ENCODE data around the gene PLA2G4A. TPM values are rescaled to one million over a fixed set of nuclear protein-coding genes. Genes with fewer than 3 reads are reported as not detected.

PLA2G4A gene
- total RNA-seq, 5 donors from 2014 or later (not counting 1 experiment from before 2014, with no cell fraction given) = 0.35 TPM; not detected in 4

GRCh38 chr1:186864296-186864695 lies 35.5 kb downstream of the PLA2G4A start:
- Mint-ChIP-seq H3K4me3 (no peak overlapping the region), H3K27ac (no peak overlapping the region), H3K4me1 (peaks cover 0 to 4% (median 3%) of the 10 kb centered on the region in 3 donors), H3K36me3 (no peaks in the 10 kb centered on the region), H3K27me3 (no peaks in the 10 kb centered on the region), H3K9me3 (no peaks in the 10 kb centered on the region)
- ChIA-PET CTCF (interaction anchor here in 1 of 2 donors (0.7 kb wide), 1 partner anchor 17 kb away, joined by 3 read pairs; no protein-coding TSS in a partner anchor), POLR2A (no interaction called here)
- Histone ChIP-seq H3K9me3 (no peaks in the 10 kb centered on the region), H3K27ac (ENCODE audit: low read length) (no peak overlapping the region), H3K4me3 (ENCODE audit: control insufficient read depth in 1 of 2, extremely low read depth in 1 of 2, low read length in 1 of 2) (no peak overlapping the region), H3K36me3 (ENCODE audit: control insufficient read depth in 2 of 2, extremely low read depth in 1 of 2, insufficient read depth in 1 of 2, low read length in 1 of 2) (no peaks in the 10 kb centered on the region), H3K27me3 (replicated peaks in 1 of 2; ENCODE audit: control insufficient read depth in 2 of 2, extremely low read depth in 1 of 2, insufficient read depth in 2 of 2, low read length in 1 of 2) (no peaks in the 10 kb centered on the region), H3K4me1 (ENCODE audit: control insufficient read depth in 1 of 2, extremely low read depth in 1 of 2, insufficient read depth in 2 of 2, low read length in 2 of 2) (no peaks in the 10 kb centered on the region)
- no peak for ATAC-seq (replicated peaks in 1 of 4)
- no CpG with 5 or more reads among the region's 1 CpG for WGBS (ENCODE audit: insufficient coverage)
- no peak for DNase-seq

DNA sequence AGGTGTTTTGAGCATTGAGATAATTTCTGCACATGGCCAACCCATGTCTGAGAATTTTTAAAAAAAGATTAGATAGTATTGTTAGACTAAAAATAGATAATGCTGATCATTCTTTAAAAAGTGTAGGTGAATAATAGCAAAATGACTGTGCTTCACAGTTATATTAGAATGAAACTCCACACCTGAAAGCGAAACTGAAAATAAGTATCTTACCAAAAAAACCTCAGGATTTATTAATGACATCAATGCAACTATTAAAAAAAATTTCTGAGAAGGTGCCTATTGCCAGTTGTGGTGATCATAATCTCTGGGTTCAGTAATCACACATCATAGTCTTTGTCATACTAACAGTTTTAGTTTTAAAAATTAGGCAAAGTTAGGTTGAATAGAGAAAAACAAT lies 36.5 kb downstream of the PLA2G4A start:
- DNase-seq = no peak
- H3K4me3 Mint-ChIP-seq = no peak overlapping the region
- no peaks in the 10 kb centered on the region for H3K27me3 ChIP-seq (replicated peaks in 1 of 2; ENCODE audit: control insufficient read depth in 2 of 2, extremely low read depth in 1 of 2, insufficient read depth in 2 of 2, low read length in 1 of 2)
- ATAC-seq (replicated peaks in 1 of 4) = no peak
- no peaks in the 10 kb centered on the region for H3K9me3 ChIP-seq
- H3K4me1 ChIP-seq (ENCODE audit: control insufficient read depth in 1 of 2, extremely low read depth in 1 of 2, insufficient read depth in 2 of 2, low read length in 2 of 2) = peaks cover 0 to 3% of the 10 kb centered on the region in 2 experiments
- H3K27ac ChIP-seq (ENCODE audit: low read length) = no peak overlapping the region
- H3K4me1 Mint-ChIP-seq = peaks cover 0 to 4% (median 3%) of the 10 kb centered on the region in 3 donors
- WGBS (ENCODE audit: insufficient coverage) = no CpG with 5 or more reads among the region's 1 CpG
- ChIA-PET CTCF (no interaction called here), POLR2A (no interaction called here)
- no peaks in the 10 kb centered on the region for H3K36me3 Mint-ChIP-seq
- H3K27me3 Mint-ChIP-seq = peaks cover 0 to 3% of the 10 kb centered on the region in 2 donors
- no peaks in the 10 kb centered on the region for H3K9me3 Mint-ChIP-seq
- no peak overlapping the region for H3K4me3 ChIP-seq (ENCODE audit: control insufficient read depth in 1 of 2, extremely low read depth in 1 of 2, low read length in 1 of 2)
- H3K27ac Mint-ChIP-seq = no peak overlapping the region
- no peaks in the 10 kb centered on the region for H3K36me3 ChIP-seq (ENCODE audit: control insufficient read depth in 2 of 2, extremely low read depth in 1 of 2, insufficient read depth in 1 of 2, low read length in 1 of 2)

GRCh38 chr1:186865857-186866256 lies 37.1 kb downstream of the PLA2G4A start:
- peaks cover 0 to 3% of the 10 kb centered on the region in 2 experiments for H3K4me1 ChIP-seq (ENCODE audit: control insufficient read depth in 1 of 2, extremely low read depth in 1 of 2, insufficient read depth in 2 of 2, low read length in 2 of 2)
- H3K27me3 Mint-ChIP-seq = peaks cover 0 to 3% of the 10 kb centered on the region in 2 donors
- H3K27ac Mint-ChIP-seq = no peak overlapping the region
- no peak overlapping the region for H3K27ac ChIP-seq (ENCODE audit: low read length)
- H3K4me1 Mint-ChIP-seq = peaks cover 0 to 4% (median 3%) of the 10 kb centered on the region in 3 donors
- H3K27me3 ChIP-seq (replicated peaks in 1 of 2; ENCODE audit: control insufficient read depth in 2 of 2, extremely low read depth in 1 of 2, insufficient read depth in 2 of 2, low read length in 1 of 2) = no peaks in the 10 kb centered on the region
- no peak overlapping the region for H3K4me3 Mint-ChIP-seq
- CTCF ChIA-PET = no interaction called here
- no peaks in the 10 kb centered on the region for H3K36me3 ChIP-seq (ENCODE audit: control insufficient read depth in 2 of 2, extremely low read depth in 1 of 2, insufficient read depth in 1 of 2, low read length in 1 of 2)
- ATAC-seq (replicated peaks in 1 of 4) (no peak), DNase-seq (no peak)
- no peaks in the 10 kb centered on the region for H3K36me3 Mint-ChIP-seq
- H3K9me3 Mint-ChIP-seq = no peaks in the 10 kb centered on the region
- no peaks in the 10 kb centered on the region for H3K9me3 ChIP-seq
- H3K4me3 ChIP-seq (ENCODE audit: control insufficient read depth in 1 of 2, extremely low read depth in 1 of 2, low read length in 1 of 2) = no peak overlapping the region
- POLR2A ChIA-PET = no interaction called here
- WGBS (ENCODE audit: insufficient coverage) = no CpG with 5 or more reads among the region's 3 CpGs

DNA sequence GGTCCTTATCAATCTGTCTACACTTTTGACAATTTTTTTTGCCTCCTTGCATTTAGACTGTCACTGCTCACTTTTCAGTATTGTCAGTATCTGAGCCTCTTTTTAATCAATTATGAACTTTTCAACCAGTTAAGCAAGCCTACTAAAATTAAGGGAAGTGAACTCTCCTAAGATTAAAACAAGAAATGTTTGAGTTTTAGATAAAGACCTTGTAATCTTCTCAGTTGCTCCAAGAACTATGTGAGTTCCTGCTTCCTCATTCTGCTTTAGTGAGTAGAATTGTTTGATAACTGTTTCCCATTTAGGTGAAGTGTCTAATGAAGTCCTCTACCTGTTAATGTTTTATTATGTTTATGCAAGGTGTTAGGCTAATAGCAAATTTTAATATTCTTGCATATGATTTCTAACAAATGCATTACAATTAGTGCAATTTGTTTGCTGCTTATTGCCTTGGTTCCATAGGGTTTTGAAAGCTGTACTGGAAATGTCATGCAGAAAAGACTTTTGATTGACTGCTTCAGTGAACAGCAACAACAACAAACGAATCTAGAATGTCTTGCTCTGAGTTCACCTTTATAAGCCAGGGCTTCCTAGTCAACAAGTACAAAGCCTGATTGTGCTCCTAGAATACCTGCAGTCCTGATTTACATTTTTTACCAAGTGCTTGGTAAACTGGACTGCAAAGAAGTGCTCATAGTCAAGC lies 40.9 kb downstream of the PLA2G4A start:
- ChIA-PET CTCF (no interaction called here), POLR2A (no interaction called here)
- Histone ChIP-seq H3K27ac (ENCODE audit: low read length) (no peak overlapping the region), H3K27me3 (replicated peaks in 1 of 2; ENCODE audit: control insufficient read depth in 2 of 2, extremely low read depth in 1 of 2, insufficient read depth in 2 of 2, low read length in 1 of 2) (no peaks in the 10 kb centered on the region), H3K4me1 (ENCODE audit: control insufficient read depth in 1 of 2, extremely low read depth in 1 of 2, insufficient read depth in 2 of 2, low read length in 2 of 2) (peaks cover 0 to 3% of the 10 kb centered on the region in 2 experiments), H3K4me3 (ENCODE audit: control insufficient read depth in 1 of 2, extremely low read depth in 1 of 2, low read length in 1 of 2) (no peak overlapping the region), H3K9me3 (no peaks in the 10 kb centered on the region), H3K36me3 (ENCODE audit: control insufficient read depth in 2 of 2, extremely low read depth in 1 of 2, insufficient read depth in 1 of 2, low read length in 1 of 2) (no peaks in the 10 kb centered on the region)
- Mint-ChIP-seq H3K9me3 (no peaks in the 10 kb centered on the region), H3K4me3 (no peak overlapping the region), H3K27ac (no peak overlapping the region), H3K4me1 (peaks cover 0 to 4% (median 3%) of the 10 kb centered on the region in 3 donors), H3K36me3 (no peaks in the 10 kb centered on the region), H3K27me3 (peaks cover 0 to 3% of the 10 kb centered on the region in 2 donors)
- no peak for DNase-seq
- no peak for ATAC-seq (replicated peaks in 1 of 4)
- WGBS (ENCODE audit: insufficient coverage) = 0% methylated on average over 1 of the region's 1 CpG

- H3K4me1 ChIP-seq (ENCODE audit: control insufficient read depth in 1 of 2, extremely low read depth in 1 of 2, insufficient read depth in 2 of 2, low read length in 2 of 2) = peaks cover 0 to 3% of the 10 kb centered on the region in 2 experiments
- no CpG with 5 or more reads among the region's 1 CpG for WGBS (ENCODE audit: insufficient coverage)
- POLR2A ChIA-PET = no interaction called here
Measured at GRCh38 chr1:186871784-186872183, 43.0 kb downstream of the PLA2G4A start.

GRCh38 chr1:186872291-186872690 lies 43.5 kb downstream of the PLA2G4A start:
- Mint-ChIP-seq H3K4me1 (no peaks in the 10 kb centered on the region), H3K9me3 (no peaks in the 10 kb centered on the region), H3K27ac (no peak overlapping the region), H3K36me3 (no peaks in the 10 kb centered on the region), H3K27me3 (peaks cover 0 to 3% of the 10 kb centered on the region in 2 donors), H3K4me3 (no peak overlapping the region)
- no peak overlapping the region for H3K4me3 ChIP-seq (ENCODE audit: control insufficient read depth in 1 of 2, extremely low read depth in 1 of 2, low read length in 1 of 2)
- CTCF ChIA-PET = no interaction called here
- POLR2A ChIA-PET = no interaction called here
- no peaks in the 10 kb centered on the region for H3K36me3 ChIP-seq (ENCODE audit: control insufficient read depth in 2 of 2, extremely low read depth in 1 of 2, insufficient read depth in 1 of 2, low read length in 1 of 2)
- H3K4me1 ChIP-seq (ENCODE audit: control insufficient read depth in 1 of 2, extremely low read depth in 1 of 2, insufficient read depth in 2 of 2, low read length in 2 of 2) = peaks cover 0 to 3% of the 10 kb centered on the region in 2 experiments
- no CpG with 5 or more reads among the region's 5 CpGs for WGBS (ENCODE audit: insufficient coverage)
- DNase-seq = no peak
- no peak for ATAC-seq (replicated peaks in 1 of 4)
- no peaks in the 10 kb centered on the region for H3K27me3 ChIP-seq (replicated peaks in 1 of 2; ENCODE audit: control insufficient read depth in 2 of 2, extremely low read depth in 1 of 2, insufficient read depth in 2 of 2, low read length in 1 of 2)
- H3K9me3 ChIP-seq = no peaks in the 10 kb centered on the region
- H3K27ac ChIP-seq (ENCODE audit: low read length) = no peak overlapping the region

More at GRCh38 chr1:186871784-186872183, 43.0 kb downstream of the PLA2G4A start:
- no peak overlapping the region for H3K4me3 ChIP-seq (ENCODE audit: control insufficient read depth in 1 of 2, extremely low read depth in 1 of 2, low read length in 1 of 2)
- H3K27ac Mint-ChIP-seq = no peak overlapping the region
- H3K4me1 Mint-ChIP-seq = no peaks in the 10 kb centered on the region
- H3K4me3 Mint-ChIP-seq = no peak overlapping the region
- no peak for ATAC-seq (replicated peaks in 1 of 4)
- peaks cover 0 to 3% of the 10 kb centered on the region in 2 donors for H3K27me3 Mint-ChIP-seq
- no peak overlapping the region for H3K27ac ChIP-seq (ENCODE audit: low read length)
- no peaks in the 10 kb centered on the region for H3K27me3 ChIP-seq (replicated peaks in 1 of 2; ENCODE audit: control insufficient read depth in 2 of 2, extremely low read depth in 1 of 2, insufficient read depth in 2 of 2, low read length in 1 of 2)
- no peak for DNase-seq
- H3K9me3 Mint-ChIP-seq = no peaks in the 10 kb centered on the region
- no peaks in the 10 kb centered on the region for H3K36me3 Mint-ChIP-seq
- H3K9me3 ChIP-seq = no peaks in the 10 kb centered on the region
- CTCF ChIA-PET = no interaction called here
- H3K36me3 ChIP-seq (ENCODE audit: control insufficient read depth in 2 of 2, extremely low read depth in 1 of 2, insufficient read depth in 1 of 2, low read length in 1 of 2) = no peaks in the 10 kb centered on the region

Data from T-cell (primary cell).